HG02973 (cell line): ENCODE results near the gene CDKN2AIP.

Experiments
- ATAC-seq: cut with Tn5 transposase; IDR thresholded peaks from one replicate; pipeline ENCODE4 v1.9.1; 2021; ENCODE audit warnings: moderate library complexity; ENCODE audit not compliant: unreplicated experiment

Gene CDKN2AIP

GRCh38 chr4:183444214-183445096 is at the start of gene CDKN2AIP:
CDKN2AIP (plus strand) TSS chr4:183444636; CDS start chr4:183444798, 162 bp downstream.
- ATAC-seq, result peak; percentile 85

- no peak for ATAC-seq
These were observed 49.0 kb upstream of the CDKN2AIP start for GRCh38 chr4:183395395-183395794.

- no peak for ATAC-seq
These were observed 48.2 kb upstream of the CDKN2AIP start for GRCh38 chr4:183396227-183396637.

GRCh38 chr4:183397741-183398297 is 46.6 kb upstream of the CDKN2AIP start:
- no peak for ATAC-seq

- ATAC-seq, result peak; percentile 86
These were observed 45.9 kb upstream of the CDKN2AIP start for GRCh38 chr4:183398298-183399125.

- ATAC-seq, result no peak
These were observed 45.3 kb upstream of the CDKN2AIP start for GRCh38 chr4:183399126-183399522.

- no peak for ATAC-seq
These were observed 44.8 kb upstream of the CDKN2AIP start for GRCh38 chr4:183399616-183400015.

GRCh38 chr4:183400035-183400434 is 44.4 kb upstream of the CDKN2AIP start:
- ATAC-seq, result no peak

- no peak for ATAC-seq
These were observed 43.0 kb upstream of the CDKN2AIP start for GRCh38 chr4:183401473-183401872.

- ATAC-seq, result no peak
These were observed 41.7 kb upstream of the CDKN2AIP start for GRCh38 chr4:183402771-183403170.

- no peak for ATAC-seq
These were observed 41.0 kb upstream of the CDKN2AIP start for GRCh38 chr4:183403486-183403885.

- no peak for ATAC-seq
These were observed 40.5 kb upstream of the CDKN2AIP start for GRCh38 chr4:183403961-183404360.

- no peak for ATAC-seq
These were observed 39.1 kb upstream of the CDKN2AIP start for GRCh38 chr4:183405303-183405702.

GRCh38 chr4:183407128-183407585 is 37.3 kb upstream of the CDKN2AIP start:
- peak; percentile 94 for ATAC-seq

GRCh38 chr4:183407635-183408464 is 36.6 kb upstream of the CDKN2AIP start:
- no peak for ATAC-seq

- ATAC-seq, result no peak
These were observed 35.6 kb upstream of the CDKN2AIP start for GRCh38 chr4:183408796-183409195.

GRCh38 chr4:183409483-183409882 is 35.0 kb upstream of the CDKN2AIP start:
- no peak for ATAC-seq

- no peak for ATAC-seq
These were observed 34.5 kb upstream of the CDKN2AIP start for GRCh38 chr4:183409934-183410333.

- peak; percentile 64 for ATAC-seq
These were observed 33.1 kb upstream of the CDKN2AIP start for GRCh38 chr4:183411291-183411861.

- no peak for ATAC-seq
These were observed 31.6 kb upstream of the CDKN2AIP start for GRCh38 chr4:183412821-183413220.
